ENCODE results near the gene LRPAP1. TPM values are rescaled to one million over a fixed set of nuclear protein-coding genes. Genes with fewer than 3 reads are reported as not detected.
"Not testable (repeated sequence)": the region's sequence is repeated elsewhere in the genome, so short reads cannot be mapped to it uniquely, and the experiment has no call there.

The LRPAP1 gene
- total and polyA plus RNA-seq, 10 of the 15 experiments (the other 5 are each of a cell fraction or from before 2014, with no cell fraction given): 1.0 to 100 (median 51.1) TPM

DNA sequence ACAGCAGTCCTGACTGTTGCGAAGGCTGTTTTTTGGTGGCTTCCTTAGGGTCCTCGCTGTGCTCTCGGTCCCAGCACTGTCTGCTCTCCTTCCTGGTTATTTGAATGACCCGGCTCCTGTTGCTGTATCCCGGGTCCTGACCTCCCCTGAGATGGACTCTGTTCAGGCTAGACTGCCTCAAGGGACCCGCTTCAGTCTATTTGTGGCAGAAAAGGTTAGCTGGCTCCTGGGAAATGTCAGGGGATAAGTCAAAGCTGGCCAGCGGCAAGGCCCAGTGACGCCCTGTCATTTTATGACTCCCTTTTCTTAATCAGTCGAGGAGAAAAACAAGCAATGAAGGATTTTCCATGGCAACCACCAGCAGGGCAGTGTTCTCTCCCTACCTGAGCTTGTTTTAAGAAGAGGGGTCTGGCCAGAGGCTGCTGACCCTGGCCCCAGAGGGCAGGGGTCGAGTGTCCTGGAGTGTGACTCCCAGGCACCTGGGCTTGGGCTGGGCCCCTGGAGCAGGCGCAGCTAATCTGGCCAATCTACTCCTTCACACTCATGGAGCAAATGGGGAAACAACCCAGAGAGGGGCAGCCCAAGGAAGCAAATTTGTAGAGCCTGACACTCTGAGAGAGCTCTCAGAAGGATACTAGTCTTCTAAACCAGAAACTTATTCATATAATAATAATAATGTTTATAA is 45.1 kb upstream of the LRPAP1 start:
- in situ Hi-C loops (cut with MboI); H3K4me1 ChIP-seq (ENCODE audit: control insufficient read depth, insufficient read depth, low read length); FAIRE-seq; RAD21 ChIA-PET (ENCODE audit: unreplicated experiment); ATAC-seq; H3K4me2 ChIP-seq (ENCODE audit: control insufficient read depth, insufficient read depth); BruUV-seq (replicated peaks); H3K27me3 ChIP-seq (replicated peaks in 1 of 2; ENCODE audit: control insufficient read depth in 2 of 2, insufficient read depth in 2 of 2, low read length in 1 of 2); H3K79me2 ChIP-seq (ENCODE audit: control insufficient read depth, insufficient read depth, low read length); H3K9ac ChIP-seq (ENCODE audit: control insufficient read depth, insufficient read depth, low read length); SMC1A ChIA-PET (ENCODE audit: uncharacterized antibody, unreplicated experiment); H3K36me3 ChIP-seq (ENCODE audit: control insufficient read depth in 2 of 2, insufficient read depth in 2 of 2, low read length in 1 of 2); intact Hi-C loops (cut with micrococcal nuclease; ENCODE audit: unreplicated experiment); H3K4me3 ChIP-seq; CTCF ChIA-PET; POLR2A ChIA-PET; DNase-seq (ENCODE audit: low read depth, low spot score); H2AFZ ChIP-seq (ENCODE audit: control insufficient read depth, low read depth, low read length); H4K20me1 ChIP-seq (ENCODE audit: control insufficient read depth, insufficient read depth); H3K9me3 ChIP-seq (replicated peaks; ENCODE audit: control insufficient read depth, insufficient read depth, low read length); H3K27ac ChIP-seq (ENCODE audit: control insufficient read depth, insufficient read depth): not testable (repeated sequence)
- WGBS (ENCODE audit: insufficient coverage, insufficient replicate concordance, low lambda C conversion rate, missing lambda C conversion rate): 38% methylated on average over 11 of the region's 11 CpGs

DNA sequence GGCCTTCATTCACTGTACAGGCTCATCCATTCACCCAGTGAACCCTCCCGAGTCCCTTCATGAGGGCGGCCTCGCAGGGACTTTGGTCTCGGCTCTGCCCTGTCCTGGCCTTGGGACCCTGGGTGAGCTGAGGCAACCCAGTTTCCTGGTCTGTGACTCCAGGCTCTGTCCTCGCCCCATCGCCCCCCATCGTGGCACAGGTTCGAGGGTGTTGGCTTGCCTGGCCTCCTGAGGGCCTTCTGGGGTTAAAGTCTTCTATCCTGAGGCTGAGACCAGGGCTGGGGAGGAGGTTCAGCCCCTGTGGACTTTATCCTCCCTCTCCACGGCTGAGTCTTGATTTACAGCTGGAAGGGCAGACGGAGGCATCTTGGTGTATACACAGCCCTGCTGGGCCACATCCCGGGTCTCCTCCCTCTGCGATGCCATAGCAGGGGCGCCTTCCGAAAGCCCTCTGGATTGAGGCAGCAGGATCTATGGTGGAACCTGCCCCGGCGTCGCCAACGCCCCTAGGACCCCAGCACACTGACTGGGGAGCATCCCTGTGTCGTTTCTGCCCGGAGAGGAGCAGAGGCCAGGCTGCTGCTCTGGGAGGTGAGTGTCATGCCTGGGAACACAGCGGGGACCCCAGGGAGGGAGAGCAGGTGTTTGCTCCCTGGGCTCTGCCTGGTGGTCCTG is 44.4 kb upstream of the LRPAP1 start:
- not testable (repeated sequence) for FAIRE-seq; BruUV-seq (replicated peaks)
- WGBS (ENCODE audit: insufficient coverage, insufficient replicate concordance, low lambda C conversion rate, missing lambda C conversion rate): 27% methylated on average over 20 of the region's 21 CpGs

DNA sequence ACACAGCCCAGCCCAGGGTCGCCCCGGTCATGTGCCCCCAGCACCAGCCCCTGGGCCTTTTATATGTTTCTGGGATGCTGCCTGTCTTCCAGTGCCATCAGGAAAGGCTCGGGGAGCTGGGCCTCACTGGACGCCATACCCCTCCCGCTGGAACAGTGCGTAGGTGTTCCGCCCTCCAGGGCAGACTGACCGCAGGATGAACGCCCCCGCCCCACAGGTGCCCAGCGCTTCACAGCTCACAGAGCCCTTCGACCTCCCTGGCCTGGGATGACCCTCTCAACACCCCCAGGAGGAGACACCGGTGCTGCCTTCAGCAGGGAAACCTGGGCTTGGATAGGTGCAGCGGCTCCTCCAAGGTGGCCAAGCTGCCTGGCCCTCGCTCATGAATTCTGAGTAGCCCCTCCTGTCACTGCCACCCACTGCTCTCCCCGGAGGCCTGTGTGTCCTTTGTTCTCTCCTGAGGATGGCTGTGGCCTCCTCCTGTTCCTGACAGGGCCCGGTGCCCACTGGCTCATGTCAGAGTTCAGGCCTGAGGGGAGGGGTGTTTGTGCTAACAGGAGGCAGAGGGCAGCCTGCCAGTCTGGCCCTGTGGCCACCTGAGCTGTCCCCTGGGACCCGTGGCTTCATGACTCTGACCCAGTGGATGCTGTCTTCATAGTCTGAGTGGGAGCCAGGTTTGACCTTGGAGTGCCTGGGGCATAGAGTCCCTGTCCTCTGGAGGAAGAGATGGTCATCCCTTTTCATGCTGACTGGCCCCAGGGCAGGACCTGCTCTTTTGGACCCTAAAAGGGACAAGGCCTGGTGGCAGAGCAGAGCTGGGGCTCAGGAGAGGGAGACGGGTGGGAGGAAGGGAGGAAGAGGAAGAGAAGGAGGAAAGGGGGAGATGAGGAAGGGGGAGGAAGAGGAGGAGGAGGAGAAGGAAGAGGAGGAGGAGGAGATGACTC is 43.5 kb upstream of the LRPAP1 start:
- CTCF ChIA-PET; H3K27ac ChIP-seq (ENCODE audit: control insufficient read depth, insufficient read depth); H3K4me1 ChIP-seq (ENCODE audit: control insufficient read depth, insufficient read depth, low read length); H3K79me2 ChIP-seq (ENCODE audit: control insufficient read depth, insufficient read depth, low read length); H3K9me3 ChIP-seq (replicated peaks; ENCODE audit: control insufficient read depth, insufficient read depth, low read length); FAIRE-seq; H3K4me3 ChIP-seq; H3K36me3 ChIP-seq (ENCODE audit: control insufficient read depth in 2 of 2, insufficient read depth in 2 of 2, low read length in 1 of 2); H4K20me1 ChIP-seq (ENCODE audit: control insufficient read depth, insufficient read depth); BruUV-seq (replicated peaks); H3K27me3 ChIP-seq (replicated peaks in 1 of 2; ENCODE audit: control insufficient read depth in 2 of 2, insufficient read depth in 2 of 2, low read length in 1 of 2); in situ Hi-C loops (cut with MboI); intact Hi-C loops (cut with micrococcal nuclease; ENCODE audit: unreplicated experiment); H3K4me2 ChIP-seq (ENCODE audit: control insufficient read depth, insufficient read depth); H3K9ac ChIP-seq (ENCODE audit: control insufficient read depth, insufficient read depth, low read length); DNase-seq (ENCODE audit: low read depth, low spot score); H2AFZ ChIP-seq (ENCODE audit: control insufficient read depth, low read depth, low read length); ATAC-seq; POLR2A ChIA-PET; RAD21 ChIA-PET (ENCODE audit: unreplicated experiment); SMC1A ChIA-PET (ENCODE audit: uncharacterized antibody, unreplicated experiment): not testable (repeated sequence)
- 29% methylated on average over 14 of the region's 19 CpGs for WGBS (ENCODE audit: insufficient coverage, insufficient replicate concordance, low lambda C conversion rate, missing lambda C conversion rate)

More for the DNA sequence above, 44.4 kb upstream of the LRPAP1 start:
- H2AFZ ChIP-seq (ENCODE audit: control insufficient read depth, low read depth, low read length); ATAC-seq; H3K9ac ChIP-seq (ENCODE audit: control insufficient read depth, insufficient read depth, low read length); H3K4me2 ChIP-seq (ENCODE audit: control insufficient read depth, insufficient read depth); CTCF ChIA-PET; in situ Hi-C loops (cut with MboI); H4K20me1 ChIP-seq (ENCODE audit: control insufficient read depth, insufficient read depth); H3K36me3 ChIP-seq (ENCODE audit: control insufficient read depth in 2 of 2, insufficient read depth in 2 of 2, low read length in 1 of 2); RAD21 ChIA-PET (ENCODE audit: unreplicated experiment); intact Hi-C loops (cut with micrococcal nuclease; ENCODE audit: unreplicated experiment); H3K4me1 ChIP-seq (ENCODE audit: control insufficient read depth, insufficient read depth, low read length); H3K27me3 ChIP-seq (replicated peaks in 1 of 2; ENCODE audit: control insufficient read depth in 2 of 2, insufficient read depth in 2 of 2, low read length in 1 of 2); H3K4me3 ChIP-seq; H3K9me3 ChIP-seq (replicated peaks; ENCODE audit: control insufficient read depth, insufficient read depth, low read length); DNase-seq (ENCODE audit: low read depth, low spot score); SMC1A ChIA-PET (ENCODE audit: uncharacterized antibody, unreplicated experiment); H3K79me2 ChIP-seq (ENCODE audit: control insufficient read depth, insufficient read depth, low read length); POLR2A ChIA-PET; H3K27ac ChIP-seq (ENCODE audit: control insufficient read depth, insufficient read depth): not testable (repeated sequence)

Measured in GM12878 (cell line).